NCI-H446 (cell line): Measurements from ENCODE around the gene PSMF1.

ENCODE experiments used
- DNase-seq, 2 experiments: peaks; one replicate each; lab custom pipeline; 2025; lab: John Stamatoyannopoulos, UW

The PSMF1 gene

GRCh38 chr20:1190847-1191246, 72.4 kb downstream of the PSMF1 start:
- DNase-seq, result no peak

- no peak for DNase-seq
These were observed 72.9 kb downstream of the PSMF1 start for GRCh38 chr20:1191299-1191698.

- no peak for DNase-seq
These were observed 76.8 kb downstream of the PSMF1 start for GRCh38 chr20:1195226-1195625.

GRCh38 chr20:1196634-1197033, 78.2 kb downstream of the PSMF1 start:
- DNase-seq, result no peak

- DNase-seq, result no peak
These were observed 79.4 kb downstream of the PSMF1 start for GRCh38 chr20:1197801-1198200.

GRCh38 chr20:1198751-1199150, 80.3 kb downstream of the PSMF1 start:
- DNase-seq, result no peak

- no peak for DNase-seq
These were observed 80.9 kb downstream of the PSMF1 start for GRCh38 chr20:1199212-1199873.

- DNase-seq, result no peak
These were observed 81.6 kb downstream of the PSMF1 start for GRCh38 chr20:1199964-1200363.

GRCh38 chr20:1202762-1203504, 84.5 kb downstream of the PSMF1 start, which contains the start of gene C20orf202:
Gene C20orf202 (plus strand): TSS chr20:1203454. CDS start chr20:1203586, 132 bp downstream.
- DNase-seq, result no peak

- no peak for DNase-seq
These were observed 85.2 kb downstream of the PSMF1 start for GRCh38 chr20:1203630-1204029.

- no peak for DNase-seq
These were observed 85.7 kb downstream of the PSMF1 start for GRCh38 chr20:1204113-1204512.

GRCh38 chr20:1204576-1204975, 86.2 kb downstream of the PSMF1 start:
- no peak for DNase-seq

GRCh38 chr20:1205802-1206201, 87.4 kb downstream of the PSMF1 start:
- no peak for DNase-seq

- no peak for DNase-seq
These were observed 88.2 kb downstream of the PSMF1 start for GRCh38 chr20:1206366-1207148.

GRCh38 chr20:1207293-1207878, 89.0 kb downstream of the PSMF1 start:
- no peak for DNase-seq

- no peak for DNase-seq
These were observed 91.3 kb downstream of the PSMF1 start for GRCh38 chr20:1209447-1210387.

- no peak for DNase-seq
These were observed 92.1 kb downstream of the PSMF1 start for GRCh38 chr20:1210501-1210900.

GRCh38 chr20:1212023-1212422, 93.6 kb downstream of the PSMF1 start:
- no peak for DNase-seq

GRCh38 chr20:1212607-1213396, 94.4 kb downstream of the PSMF1 start:
- peak; percentile 38 to 70 for DNase-seq

- no peak for DNase-seq
These were observed 96.4 kb downstream of the PSMF1 start for GRCh38 chr20:1214838-1215261.
